HCT116 (cell line): Measurements from ENCODE around the gene PIM3. TPM values are rescaled to one million over a fixed set of nuclear protein-coding genes. Genes with fewer than 3 reads are reported as not detected.
"Not testable (repeated sequence)": the region's sequence is repeated elsewhere in the genome, so short reads cannot be mapped to it uniquely, and the experiment has no call there.

Source experiments
- ATAC-seq: fragments of 200-7000 bp; cut with Tn5 transposase; 2 replicates; pipeline ENCODE4 v1.9.1; 2020; ENCODE audit warnings: mild to moderate bottlenecking, moderate library complexity
- BruUV-seq: library from RNA; stranded (reverse); fragments of 400-500 nt; replicated peaks from 2 replicates; lab custom pipeline; 2021; lab: Mats Ljungman, UMichigan
- CTCF ChIA-PET: fragments of 300-600 bp; sonication (Branson Sonifier 250); formaldehyde crosslinking; loops from one replicate; lab custom pipeline; 2021; ENCODE audit warnings: antibody characterized with exemption; lab: Charles Lee
- POLR2A ChIA-PET: fragments of 300-600, 350-600 bp; sonication (Branson Sonifier 250); formaldehyde crosslinking; loops from one replicate; lab custom pipeline; 2021; ENCODE audit warnings: antibody characterized with exemption; lab: Charles Lee
- RAD21 ChIA-PET, 2 experiments: fragments of 300-600 bp; sonication (Branson Sonifier 250); formaldehyde crosslinking; loops; one replicate each; lab custom pipeline; 2023; ENCODE audit warnings: low total read pairs in 2 of 2; ENCODE audit not compliant: uncharacterized antibody in 2 of 2, unreplicated experiment in 2 of 2, low non-redundant PET in 1 of 2; lab: Charles Lee
- DNase-seq: peaks from one replicate; pipeline ENCODE4 v3.0.0-alpha.2; 2010; ENCODE audit warnings: low read depth, low spot score
- H2AFZ ChIP-seq: fragments of 200-600 bp; shearing (Covaris generic), sonication (generic); 2 replicates; pipeline ENCODE4 v1.6.1; 2017; ENCODE audit warnings: low read depth, mixed run types, mixed read lengths, antibody characterized with exemption, low read length; ENCODE audit not compliant: poor library complexity, severe bottlenecking
- H3K27ac ChIP-seq: 2 replicates; pipeline ENCODE4 v1.5.1; 2012; ENCODE audit warnings: low read depth, low read length
- H3K27me3 ChIP-seq: fragments of 200-600 bp; sonication (generic); 2 replicates; pipeline ENCODE4 v1.6.1; 2016; ENCODE audit warnings: mixed run types, low read length, mixed read lengths; ENCODE audit not compliant: insufficient read depth
- H3K36me3 ChIP-seq, 2 experiments: fragments of 200-500 bp in 1 of 2; fragments of 200-600 bp in 1 of 2; sonication (Bioruptor generic) in 1 of 2; sonication (generic) in 1 of 2; 2 replicates each; pipeline versions ENCODE4 v1.5.1 to v1.6.1; 2014 to 2016; ENCODE audit warnings: low read length in 2 of 2, inconsistent platforms in 1 of 2, mixed read lengths in 1 of 2, mixed run types in 1 of 2; ENCODE audit not compliant: insufficient read depth in 2 of 2, control insufficient read depth in 1 of 2
- H3K4me1 ChIP-seq, 2 experiments: fragments of 200-600 bp in 1 of 2; sonication (generic) in 1 of 2; 2 replicates each; pipeline versions ENCODE4 v1.5.1 to v1.6.1; 2012 to 2017; ENCODE audit warnings: low read length in 2 of 2, inconsistent platforms in 1 of 2, mild to moderate bottlenecking in 1 of 2, mixed read lengths in 1 of 2, mixed run types in 1 of 2, moderate library complexity in 1 of 2; ENCODE audit not compliant: insufficient read depth in 2 of 2, control insufficient read depth in 1 of 2
- H3K4me2 ChIP-seq: fragments of 200-600 bp; sonication (generic); 2 replicates; pipeline ENCODE4 v1.6.1; 2017; ENCODE audit warnings: mixed run types, low read length, mixed read lengths
- H3K4me3 ChIP-seq, 2 experiments: fragments of 200-600 bp in 1 of 2; sonication (generic) in 1 of 2; replicated peaks in 1 of 2; 2 replicates each; pipeline ENCODE4 v1.5.1; 2011 to 2016; ENCODE audit warnings: low read length in 2 of 2, control low read depth in 1 of 2, low read depth in 1 of 2, mild to moderate bottlenecking in 1 of 2, mixed read lengths in 1 of 2, mixed run types in 1 of 2
- H3K79me2 ChIP-seq: fragments of 200-600 bp; sonication (generic); 2 replicates; pipeline ENCODE4 v1.6.1; 2017; ENCODE audit warnings: mild to moderate bottlenecking, mixed run types, low read length, moderate library complexity, mixed read lengths; ENCODE audit not compliant: insufficient read depth
- H3K9ac ChIP-seq: fragments of 200-600 bp; sonication (generic); 2 replicates; pipeline ENCODE4 v1.6.1; 2016; ENCODE audit warnings: low read length, mixed read lengths
- H3K9me2 ChIP-seq: fragments of 200-600 bp; sonication (generic), shearing (Covaris generic); 2 replicates; pipeline ENCODE4 v1.6.1; 2017; ENCODE audit warnings: mixed run types, mild to moderate bottlenecking, moderate library complexity; ENCODE audit not compliant: insufficient read depth
- H3K9me3 ChIP-seq, 2 experiments: fragments of 200-500 bp in 1 of 2; fragments of 200-600 bp in 1 of 2; sonication (Bioruptor generic) in 1 of 2; sonication (generic) in 1 of 2; 2 replicates each; pipeline ENCODE4 v1.6.1; 2014 to 2017; ENCODE audit warnings: low read length in 2 of 2, mixed read lengths in 2 of 2, inconsistent platforms in 1 of 2, low read depth in 1 of 2, mild to moderate bottlenecking in 1 of 2, mixed run types in 1 of 2, moderate library complexity in 1 of 2; ENCODE audit not compliant: control insufficient read depth in 1 of 2, insufficient read depth in 1 of 2
- H4K20me1 ChIP-seq: fragments of 200-600 bp; sonication (generic), shearing (Covaris generic); 2 replicates; pipeline ENCODE4 v1.6.1; 2017; ENCODE audit warnings: mixed run types, mild to moderate bottlenecking, moderate library complexity; ENCODE audit not compliant: insufficient read depth
- EZH2 ChIP-seq: fragments of 200-600 bp; sonication (generic); IDR thresholded peaks from 2 replicates; pipeline ENCODE4 v1.6.1; 2017; ENCODE audit warnings: antibody characterized with exemption, mixed run types
- EZH2phosphoT487 ChIP-seq: fragments of 200-600 bp; IDR thresholded peaks from 2 replicates; pipeline ENCODE4 v1.6.1; 2018; ENCODE audit warnings: antibody characterized with exemption, borderline replicate concordance
- POLR2AphosphoS5 ChIP-seq: IDR thresholded peaks from 2 replicates; pipeline ENCODE4 v1.6.1; 2011; ENCODE audit warnings: mild to moderate bottlenecking, low read depth, low read length, moderate library complexity
- SIN3A ChIP-seq: IDR thresholded peaks from 2 replicates; pipeline ENCODE4 v1.6.1; 2012; ENCODE audit warnings: low read depth
- SP1 ChIP-seq: IDR thresholded peaks from 2 replicates; pipeline ENCODE4 v1.6.1; 2012; ENCODE audit warnings: low read depth
- SRF ChIP-seq: IDR thresholded peaks from 2 replicates; pipeline ENCODE4 v1.6.1; 2012; ENCODE audit warnings: low read depth
- TCF7L2 ChIP-seq: IDR thresholded peaks from 2 replicates; pipeline ENCODE4 v1.7.0; 2011; ENCODE audit warnings: borderline replicate concordance, inconsistent platforms; ENCODE audit not compliant: insufficient read depth, insufficient read length; ENCODE audit errors: extremely low read depth
- YY1 ChIP-seq: IDR thresholded peaks from 2 replicates; pipeline ENCODE4 v1.6.1; 2011; ENCODE audit warnings: low read length, low read depth, moderate library complexity, mild to moderate bottlenecking; ENCODE audit not compliant: insufficient replicate concordance; ENCODE audit errors: extremely low read depth
- intact Hi-C: fragments of 100-400 bp; cut with micrococcal nuclease; formaldehyde crosslinking; loops from 2 replicates; pipeline ENCODE4 v1.10.0; 2022
- total RNA-seq: library from RNA; stranded (reverse); gene quantifications from one replicate; pipeline ENCODE4 v1.2.1, GENCODE V29; 2021; ENCODE audit not compliant: unreplicated experiment

Gene PIM3
- total RNA-seq, 1 experiment from 2014 or later, result 116 TPM

DNA sequence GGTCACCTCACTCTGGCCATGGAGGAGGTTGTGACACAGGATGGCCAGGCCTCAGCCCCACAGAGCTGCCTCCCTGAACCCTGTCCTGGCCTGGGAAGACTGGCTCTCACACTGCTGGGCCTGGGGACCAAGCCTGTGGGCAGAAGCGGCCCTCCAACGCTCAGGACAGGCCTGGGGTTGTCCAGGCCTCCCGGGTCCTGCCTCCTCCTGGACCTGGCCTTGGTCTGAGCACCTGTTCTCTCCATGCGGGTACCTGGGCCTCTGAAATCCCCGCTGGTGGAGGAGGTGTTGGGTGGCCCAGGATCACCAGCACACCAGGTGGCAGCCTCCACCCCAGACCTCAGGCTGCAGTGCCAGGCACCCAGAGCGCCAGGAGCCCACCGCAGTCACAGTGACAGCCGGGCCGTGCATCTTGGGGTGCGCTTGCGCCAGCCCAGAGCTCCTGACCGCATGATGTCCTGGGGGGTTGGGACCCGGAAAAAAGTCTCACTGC is 16.1 kb upstream of the PIM3 start:
- ChIA-PET POLR2A (no interaction called here), CTCF (no interaction called here), RAD21 (no interaction called here)
- H3K27ac ChIP-seq, result peak overlapping the region; percentile 32; the same call in 1 of the 2 replicates
- DNase-seq (no peak), ATAC-seq (no peak)
- H3K4me3 ChIP-seq, result no peak overlapping the region
- H3K4me2 ChIP-seq, result no peak overlapping the region
- intact Hi-C loops, result no loop called here
- H3K36me3 ChIP-seq, result no peaks in the 10 kb centered on the region
- no peaks in the 10 kb centered on the region for H3K9me3 ChIP-seq
- no peaks in the 10 kb centered on the region for H3K9me2 ChIP-seq
- H3K79me2 ChIP-seq, result no peaks in the 10 kb centered on the region
- H3K9ac ChIP-seq, result no peak overlapping the region
- no peak overlapping the region for H2AFZ ChIP-seq
- H4K20me1 ChIP-seq, result no peaks in the 10 kb centered on the region
- TF ChIP-seq POLR2AphosphoS5 (no peak), TCF7L2 (no peak), SRF (no peak), SP1 (no peak), EZH2 (no peak), SIN3A (no peak), YY1 (no peak), EZH2phosphoT487 (no peak)
- BruUV-seq, result no TSS peak
- H3K4me1 ChIP-seq, result peaks cover 21 to 29% of the 10 kb centered on the region in 2 experiments
- H3K27me3 ChIP-seq, result no peaks in the 10 kb centered on the region

DNA sequence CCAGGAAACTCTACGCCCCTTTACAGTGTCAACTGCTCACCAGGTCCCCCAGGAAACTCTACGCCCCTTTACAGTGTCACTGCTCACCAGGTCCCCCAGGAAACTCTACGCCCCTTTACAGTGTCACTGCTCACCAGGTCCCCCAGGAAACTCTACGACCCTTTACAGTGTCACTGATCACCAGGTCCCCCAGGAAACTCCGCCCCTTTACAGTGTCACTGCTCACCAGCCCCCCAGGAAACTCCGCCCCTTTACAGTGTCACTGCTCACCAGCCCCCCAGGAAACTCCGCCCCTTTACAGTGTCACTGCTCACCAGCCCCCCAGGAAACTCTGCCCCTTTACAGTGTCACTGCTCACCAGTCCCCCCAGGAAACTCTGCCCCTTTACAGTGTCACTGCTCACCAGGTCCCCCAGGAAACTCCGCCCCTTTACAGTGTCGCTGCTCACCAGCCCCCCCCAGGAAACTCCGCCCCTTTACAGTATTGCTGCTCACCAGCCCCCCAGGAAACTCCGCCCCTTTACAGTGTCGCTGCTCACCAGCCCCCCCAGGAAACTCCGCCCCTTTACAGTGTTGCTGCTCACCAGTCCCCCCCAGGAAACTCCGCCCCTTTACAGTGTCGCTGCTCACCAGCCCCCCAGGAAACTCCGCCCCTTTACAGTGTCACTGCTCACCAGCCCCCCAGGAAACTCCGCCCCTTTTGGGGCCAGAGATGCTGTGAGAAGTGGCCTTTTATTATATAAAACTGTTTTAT is 15.4 kb upstream of the PIM3 start:
- DNase-seq, result peak; percentile 60
- H3K79me2 ChIP-seq, H3K9me2 ChIP-seq, H3K4me3 ChIP-seq, ATAC-seq, CTCF ChIA-PET, RAD21 ChIA-PET, H3K9me3 ChIP-seq, H3K27me3 ChIP-seq, H3K36me3 ChIP-seq, H2AFZ ChIP-seq, H4K20me1 ChIP-seq, BruUV-seq, intact Hi-C loops: not testable (repeated sequence)
- Histone ChIP-seq H3K4me2 (peak overlapping the region; percentile 40), H3K4me1 (peaks cover 24 to 35% of the 10 kb centered on the region in 2 experiments), H3K9ac (0 out of 2 replicates have a peak overlapping the region, but pooled peaks have one; percentile 3), H3K27ac (peak overlapping the region; percentile 32)
- POLR2A ChIA-PET, result interaction anchor here (1.4 kb wide), 1 partner anchor 26 kb away, joined by 3 read pairs; no protein-coding TSS in a partner anchor
